HepG2 (cell line): ENCODE results near the gene CLEC11A. TPM values are rescaled to one million over a fixed set of nuclear protein-coding genes. Genes with fewer than 3 reads are reported as not detected.

Experiments
- ATAC-seq: fragments of 200-7000 bp; cut with Tn5 transposase; 3 replicates; pipeline ENCODE4 v1.9.1; 2020; ENCODE audit warnings: mild to moderate bottlenecking, moderate library complexity
- BruUV-seq: library from RNA; stranded (reverse); fragments of 400-500 nt; replicated peaks from 2 replicates; lab custom pipeline; 2021; lab: Mats Ljungman, UMichigan
- CTCF ChIA-PET: fragments of 300-600 bp; formaldehyde crosslinking; extraction: SDS; loops from one replicate; lab custom pipeline; 2021; ENCODE audit warnings: low total read pairs, inconsistent platforms, low intra/inter-chr PET ratio; lab: Yijun Ruan, JAX
- POLR2A ChIA-PET: fragments of 350-600 bp; sonication (Branson Sonifier 250); formaldehyde crosslinking; loops from one replicate; lab custom pipeline; 2020; ENCODE audit warnings: antibody characterized with exemption, inconsistent platforms; lab: Yijun Ruan, JAX
- DNase-seq: peaks from one replicate; pipeline ENCODE4 v3.0.0-alpha.2; 2015; ENCODE audit warnings: low spot score
- FAIRE-seq: peaks from 3 replicates; lab custom pipeline; 2011; peaks lifted over from hg19 to GRCh38; lab: Jason Lieb, UNC
- H2AFZ ChIP-seq: one replicate; pipeline ENCODE4 v1.6.1; 2011; ENCODE audit warnings: low read length, inconsistent platforms
- H3K27ac ChIP-seq: fragments of 300-600 bp; 3 replicates; pipeline ENCODE4 v1.8.0; 2011; ENCODE audit warnings: mixed run types, mild to moderate bottlenecking, mixed read lengths, low read length, inconsistent platforms; ENCODE audit not compliant: insufficient read depth; ENCODE audit errors: extremely low read length
- H3K27me3 ChIP-seq, 2 experiments: fragments of 200-600 bp in 1 of 2; 2 replicates in 1 of 2; 3 replicates in 1 of 2; pipeline versions ENCODE4 v1.6.0 to v1.8.0; 2011; ENCODE audit warnings: low read length in 2 of 2, mild to moderate bottlenecking in 2 of 2, moderate library complexity in 2 of 2, inconsistent platforms in 1 of 2; ENCODE audit not compliant: insufficient read depth in 2 of 2, control insufficient read depth in 1 of 2
- H3K36me3 ChIP-seq, 2 experiments: fragments of 200-600 bp in 1 of 2; replicated peaks in 1 of 2; 2 replicates in 1 of 2; 3 replicates in 1 of 2; pipeline versions ENCODE4 v1.5.1 to v1.8.0; 2011; ENCODE audit warnings: low read length in 2 of 2, inconsistent platforms in 1 of 2; ENCODE audit not compliant: insufficient read depth in 2 of 2, control insufficient read depth in 1 of 2
- H3K4me1 ChIP-seq: 2 replicates; pipeline ENCODE4 v1.5.1; 2012; ENCODE audit warnings: low read length, inconsistent platforms; ENCODE audit not compliant: insufficient read depth
- H3K4me2 ChIP-seq: 2 replicates; pipeline ENCODE4 v1.6.0; 2011; ENCODE audit warnings: low read depth, low read length, inconsistent platforms
- H3K4me3 ChIP-seq, 3 experiments: fragments of 200-600 bp in 1 of 3; sonication (generic), shearing (Covaris generic) in 1 of 3; replicated peaks in 1 of 3; 2 replicates each; pipeline ENCODE4 v1.5.1; 2011 to 2016; ENCODE audit warnings: low read length in 3 of 3, inconsistent platforms in 2 of 3, low read depth in 2 of 3, mild to moderate bottlenecking in 2 of 3, control low read depth in 1 of 3, mixed read lengths in 1 of 3; ENCODE audit not compliant: insufficient read depth in 1 of 3
- H3K79me2 ChIP-seq: one replicate; pipeline ENCODE4 v1.6.1; 2011; ENCODE audit warnings: low read length, inconsistent platforms; ENCODE audit not compliant: insufficient read depth
- H3K9ac ChIP-seq: 2 replicates; pipeline ENCODE4 v1.6.0; 2011; ENCODE audit warnings: mild to moderate bottlenecking, low read depth, low read length, inconsistent platforms; ENCODE audit not compliant: insufficient read depth
- H3K9me3 ChIP-seq: 2 replicates; pipeline ENCODE4 v1.5.1; 2012; ENCODE audit warnings: mild to moderate bottlenecking, low read length
- H4K20me1 ChIP-seq: 2 replicates; pipeline ENCODE4 v1.6.0; 2011; ENCODE audit warnings: inconsistent platforms, mild to moderate bottlenecking, low read length, moderate library complexity; ENCODE audit not compliant: insufficient read depth
- ARID2 ChIP-seq: sonication (generic); formaldehyde crosslinking; IDR thresholded peaks from 2 replicates; pipeline ENCODE4 v1.8.1; 2022; ENCODE audit warnings: mild to moderate bottlenecking, missing genetic modification reagents, borderline replicate concordance
- ELF1 ChIP-seq: sonication (generic); formaldehyde crosslinking; IDR thresholded peaks from 2 replicates; pipeline ENCODE4 v1.4.0; 2020; ENCODE audit warnings: missing genetic modification reagents
- HMGXB4 ChIP-seq, 2 experiments: sonication (generic) in 1 of 2; formaldehyde crosslinking in 1 of 2; IDR thresholded peaks; 2 replicates each; pipeline versions ENCODE4 v1.4.0 to v1.6.1; 2018 to 2020; ENCODE audit warnings: missing genetic modification reagents in 2 of 2, borderline replicate concordance in 1 of 2, low read depth in 1 of 2, mild to moderate bottlenecking in 1 of 2, missing biosample characterization in 1 of 2
- RFXAP ChIP-seq: sonication (generic); formaldehyde crosslinking; IDR thresholded peaks from 2 replicates; pipeline ENCODE4 v1.4.0; 2020; ENCODE audit warnings: missing genetic modification reagents, borderline replicate concordance
- SCMH1 ChIP-seq: sonication (generic); formaldehyde crosslinking; IDR thresholded peaks from 2 replicates; pipeline ENCODE4 v1.9.0; 2021; ENCODE audit warnings: missing genetic modification reagents, mild to moderate bottlenecking, borderline replicate concordance
- TOPORS ChIP-seq: sonication (generic); formaldehyde crosslinking; IDR thresholded peaks from 2 replicates; pipeline ENCODE4 v1.8.0; 2023; ENCODE audit warnings: mild to moderate bottlenecking, missing genetic modification reagents
- ZBTB7A ChIP-seq: sonication (generic); formaldehyde crosslinking; IDR thresholded peaks from 2 replicates; pipeline ENCODE4 v1.8.0; 2022; ENCODE audit warnings: mild to moderate bottlenecking, missing genetic modification reagents
- ZMAT3 ChIP-seq: sonication (generic); formaldehyde crosslinking; conservative IDR thresholded peaks from 2 replicates; pipeline ENCODE4 v1.7.0; 2021; ENCODE audit warnings: missing genetic modification reagents
- ZNF383 ChIP-seq: sonication (generic); formaldehyde crosslinking; IDR thresholded peaks from 2 replicates; pipeline ENCODE4 v1.4.0; 2020; ENCODE audit warnings: missing genetic modification reagents, mild to moderate bottlenecking, borderline replicate concordance
- ZNF546 ChIP-seq: sonication (generic); formaldehyde crosslinking; conservative IDR thresholded peaks from 2 replicates; pipeline ENCODE4 v1.8.1; 2023; ENCODE audit warnings: mild to moderate bottlenecking, missing genetic modification reagents
- ZNF580 ChIP-seq: IDR thresholded peaks from 2 replicates; pipeline ENCODE4 v1.6.1; 2016; ENCODE audit warnings: low read depth, borderline replicate concordance
- ZNF724P ChIP-seq: sonication (generic); formaldehyde crosslinking; IDR thresholded peaks from 2 replicates; pipeline ENCODE4 v1.8.0; 2022; ENCODE audit warnings: missing genetic modification reagents, borderline replicate concordance
- ZNF782 ChIP-seq: sonication (generic); formaldehyde crosslinking; IDR thresholded peaks from 2 replicates; pipeline ENCODE4 v1.4.0; 2020; ENCODE audit warnings: missing genetic modification reagents, mild to moderate bottlenecking, borderline replicate concordance
- ZUFSP ChIP-seq: sonication (generic); formaldehyde crosslinking; IDR thresholded peaks from 2 replicates; pipeline ENCODE4 v1.9.0; 2021; ENCODE audit warnings: missing genetic modification reagents, mild to moderate bottlenecking, borderline replicate concordance
- WGBS: methylation state at CpG from one replicate; pipeline ENCODE4 v1.1.6; 2017; ENCODE audit warnings: low lambda C conversion rate; 5-methylcytosine and 5-hydroxymethylcytosine counted together
- in situ Hi-C: cut with HindIII; loops from 2 replicates; pipeline ENCODE4 v1.10.0; 2017; ENCODE audit warnings: low pct_unique_long_range_greater_than_20kb; ENCODE audit not compliant: extremely low pct_ligation_motif_present
- intact Hi-C: fragments of 100-400 bp; cut with micrococcal nuclease; formaldehyde crosslinking; loops from one replicate; pipeline ENCODE4 v1.10.0; 2022; ENCODE audit not compliant: unreplicated experiment
- polyA plus RNA-seq, 8 experiments: library from polyadenylated mRNA; depleted of rRNA in 3 of 8; stranded (reverse) in 7 of 8; unstranded in 1 of 8; fragments of >200 nt; fragmentation: Illumina TruSeq in 4 of 8; extraction: Trizol in 4 of 8; gene quantifications; 2 replicates each; pipeline versions ENCODE4 v1.2.1 to v1.2.3, GENCODE V29; 2011 to 2016; ENCODE audit warnings: low read depth in 4 of 8, missing spikeins in 1 of 8, mixed read lengths in 1 of 8; ENCODE audit not compliant: insufficient read depth in 1 of 8
- total RNA-seq, 5 experiments: library from RNA; depleted of rRNA; stranded (reverse); fragments of >200 nt; fragmentation: Illumina TruSeq; extraction: Trizol; gene quantifications; 2 replicates each; pipeline ENCODE4 v1.2.3, GENCODE V29; 2016; ENCODE audit warnings: low read depth in 1 of 5

Gene CLEC11A
- total and polyA plus RNA-seq, 2 of the 13 experiments (the other 11 are each of a cell fraction or from before 2014, with no cell fraction given), result not detected

GRCh38 chr19:50753879-50754278 is 30.7 kb downstream of the CLEC11A start:
- H3K4me1 ChIP-seq, result no peaks in the 10 kb centered on the region
- 1% methylated on average over 4 of the region's 4 CpGs for WGBS
- no peaks in the 10 kb centered on the region for H3K36me3 ChIP-seq
- H3K27ac ChIP-seq, result no peak overlapping the region
- in situ Hi-C loops (no loop called here), intact Hi-C loops (no loop called here)
- ATAC-seq (no peak), DNase-seq (no peak), FAIRE-seq (no peak)
- no TSS peak for BruUV-seq
- CTCF ChIA-PET, result no interaction called here
- no peak overlapping the region for H2AFZ ChIP-seq
- H3K4me3 ChIP-seq, result no peak overlapping the region
- H3K9me3 ChIP-seq, result no peaks in the 10 kb centered on the region
- H3K79me2 ChIP-seq, result no peaks in the 10 kb centered on the region
- H4K20me1 ChIP-seq, result no peaks in the 10 kb centered on the region
- POLR2A ChIA-PET, result no interaction called here
- H3K4me2 ChIP-seq, result no peak overlapping the region
- no peak overlapping the region for H3K9ac ChIP-seq
- H3K27me3 ChIP-seq, result peaks cover 2 to 3% of the 10 kb centered on the region in 2 experiments; a peak in 2 of 5 replicates
- TF ChIP-seq ZMAT3 (CRISPR knock-in tag) (no peak), ZNF546 (CRISPR knock-in tag) (no peak), ARID2 (CRISPR knock-in tag) (no peak), ZBTB7A (CRISPR knock-in tag) (no peak), SCMH1 (no peak), ELF1 (CRISPR knock-in tag) (no peak), ZNF724P (no peak), TOPORS (CRISPR knock-in tag) (no peak), ZNF782 (CRISPR knock-in tag) (no peak), RFXAP (CRISPR knock-in tag) (no peak), ZNF383 (CRISPR knock-in tag) (no peak), ZNF580 (no peak), HMGXB4 (CRISPR knock-in tag; IDR thresholded peaks at IDR 0.05; ENCODE audit: borderline replicate concordance in 1 of 2, low read depth in 1 of 2) (no peak), ZUFSP (CRISPR knock-in tag) (no peak)
